GM19328 (cell line): Measurements from ENCODE around the gene TFEB.

Experiments
- ATAC-seq: cut with Tn5 transposase; IDR thresholded peaks from one replicate; pipeline ENCODE4 v1.9.1; 2021; ENCODE audit warnings: mild to moderate bottlenecking, moderate library complexity; ENCODE audit not compliant: unreplicated experiment

The TFEB gene

DNA sequence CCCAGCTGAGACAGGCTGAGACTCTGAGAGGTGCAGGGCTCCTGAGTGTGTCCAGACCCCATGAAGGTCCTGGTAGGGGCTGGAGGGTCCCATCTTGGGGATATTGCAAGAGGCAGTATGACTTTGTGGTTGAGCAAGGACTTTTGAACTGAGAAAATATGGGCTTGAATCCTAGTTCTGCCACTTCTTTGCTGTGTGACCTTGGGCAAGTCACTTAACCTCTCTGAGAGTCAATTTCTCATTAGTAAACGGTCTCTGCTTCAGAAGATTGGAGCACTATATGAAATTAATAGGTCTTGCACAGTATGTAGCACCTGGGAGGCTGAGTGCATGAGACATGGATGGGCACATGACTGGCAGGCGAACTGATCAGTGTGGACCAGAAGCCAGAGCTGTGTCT lies 42.7 kb downstream of the TFEB start:
- no peak for ATAC-seq

- ATAC-seq, result no peak
These were observed 43.2 kb downstream of the TFEB start for GRCh38 chr6:41692080-41692675.

- no peak for ATAC-seq
These were observed 43.9 kb downstream of the TFEB start for GRCh38 chr6:41691426-41692079.

DNA sequence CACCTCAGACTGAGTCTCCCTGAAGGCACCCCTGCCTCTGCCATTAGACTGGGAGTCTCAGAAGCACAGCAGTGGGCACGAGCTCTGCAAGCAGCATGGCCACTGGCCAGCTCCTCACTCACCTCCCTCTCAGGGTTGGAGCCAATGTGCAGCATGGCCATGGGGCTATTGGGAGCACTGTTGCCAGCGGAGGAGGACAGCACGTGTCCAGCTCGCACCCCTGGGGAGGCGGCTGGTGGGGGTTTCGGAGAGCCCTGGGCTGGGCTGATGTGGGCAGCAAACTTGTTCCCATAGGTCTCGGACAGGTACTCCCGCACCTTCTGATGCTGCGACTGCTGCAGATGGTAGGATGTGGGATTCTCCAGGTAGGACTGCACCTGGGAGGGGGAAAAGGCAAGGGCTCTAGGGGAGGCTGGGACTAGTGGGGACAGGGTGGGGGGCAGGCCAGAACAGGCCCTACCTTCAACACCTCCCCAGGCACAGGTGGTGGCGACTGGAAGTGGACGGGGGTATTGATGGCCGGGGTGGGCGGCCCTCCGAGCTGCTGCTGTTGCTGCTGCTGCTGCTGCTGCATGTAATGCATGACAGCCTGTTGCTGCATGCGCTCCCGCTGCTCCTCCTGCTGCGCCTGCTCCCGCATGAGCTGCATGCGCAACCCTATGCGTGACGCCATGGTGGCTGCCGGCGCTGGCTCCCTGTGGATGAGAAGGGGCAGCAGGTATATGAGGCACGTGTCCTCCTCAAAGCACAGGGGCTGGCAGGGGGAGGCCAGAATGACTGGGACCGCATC lies 44.7 kb downstream of the TFEB start:
- no peak for ATAC-seq

- ATAC-seq, result no peak
These were observed 46.0 kb downstream of the TFEB start for GRCh38 chr6:41689171-41690008.

DNA sequence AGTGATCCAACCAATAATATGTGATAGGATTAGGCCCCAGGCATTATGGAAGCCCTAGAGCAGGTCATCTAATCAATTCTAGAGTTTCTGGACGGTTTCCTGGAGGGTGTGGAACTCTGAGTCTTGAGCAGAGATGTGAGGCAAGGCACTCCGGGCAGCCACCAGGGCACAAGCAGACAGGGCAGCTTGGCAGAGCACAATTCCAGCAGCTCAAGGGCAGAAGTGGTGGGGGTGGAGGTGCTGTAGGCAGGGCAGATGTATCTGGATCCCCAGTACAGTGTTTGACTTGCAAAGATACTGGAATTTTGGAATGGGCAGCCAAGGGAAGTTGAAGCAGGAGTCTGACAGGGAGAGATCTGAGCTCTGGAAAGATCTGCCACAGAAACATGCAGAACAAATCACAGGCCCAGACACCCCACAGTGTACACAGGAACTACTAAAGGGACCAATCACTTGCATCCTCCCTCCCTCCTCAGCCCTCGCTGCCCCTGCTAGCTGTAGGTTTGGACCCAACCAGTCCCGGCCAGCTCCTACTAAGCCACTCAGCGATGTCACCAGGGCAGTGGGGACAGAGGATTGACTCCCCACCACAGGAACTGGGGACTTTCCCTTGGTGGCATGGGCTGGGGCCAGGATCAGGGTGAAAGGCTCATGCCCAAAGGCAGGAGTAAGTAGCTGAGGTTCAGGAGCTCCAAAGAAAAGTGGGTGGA lies 47.0 kb downstream of the TFEB start:
- ATAC-seq, result no peak

GRCh38 chr6:41687501-41688175 lies 47.8 kb downstream of the TFEB start:
- no peak for ATAC-seq

DNA sequence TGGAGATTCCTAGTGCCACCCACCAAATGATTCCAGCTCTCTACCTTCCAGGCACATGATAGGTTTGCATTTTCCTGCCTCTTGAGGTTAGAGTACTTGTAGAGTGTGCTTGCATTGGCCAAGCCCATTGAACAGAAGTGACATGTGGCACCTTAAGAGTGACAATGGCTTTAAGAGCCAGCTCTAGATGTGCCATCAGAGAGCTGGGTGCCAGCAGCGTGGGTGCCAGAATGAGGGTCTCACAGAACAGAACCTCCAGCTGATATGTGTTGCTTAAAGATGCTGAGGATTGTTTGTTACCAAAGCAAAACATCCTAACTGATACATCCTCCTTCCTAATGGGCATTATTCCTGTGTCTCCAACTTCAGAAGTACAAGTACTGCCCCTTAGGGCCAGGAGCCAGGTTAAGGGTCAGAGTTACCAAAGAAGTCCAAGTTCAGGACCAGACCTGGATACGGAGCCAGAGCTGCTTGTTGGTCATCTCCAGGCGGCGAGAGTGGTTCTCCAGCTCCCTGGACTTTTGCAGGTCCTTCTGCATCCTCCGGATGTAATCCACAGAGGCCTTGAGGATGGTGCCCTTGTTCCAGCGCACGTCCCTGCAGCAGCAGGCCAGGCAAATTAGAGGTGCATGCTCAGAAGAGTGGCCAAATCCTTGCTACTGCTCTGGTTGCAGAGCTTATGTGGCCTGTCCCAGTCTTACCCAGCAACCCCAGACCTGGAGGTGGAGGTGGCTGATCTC lies 49.6 kb downstream of the TFEB start:
- ATAC-seq, result no peak

DNA sequence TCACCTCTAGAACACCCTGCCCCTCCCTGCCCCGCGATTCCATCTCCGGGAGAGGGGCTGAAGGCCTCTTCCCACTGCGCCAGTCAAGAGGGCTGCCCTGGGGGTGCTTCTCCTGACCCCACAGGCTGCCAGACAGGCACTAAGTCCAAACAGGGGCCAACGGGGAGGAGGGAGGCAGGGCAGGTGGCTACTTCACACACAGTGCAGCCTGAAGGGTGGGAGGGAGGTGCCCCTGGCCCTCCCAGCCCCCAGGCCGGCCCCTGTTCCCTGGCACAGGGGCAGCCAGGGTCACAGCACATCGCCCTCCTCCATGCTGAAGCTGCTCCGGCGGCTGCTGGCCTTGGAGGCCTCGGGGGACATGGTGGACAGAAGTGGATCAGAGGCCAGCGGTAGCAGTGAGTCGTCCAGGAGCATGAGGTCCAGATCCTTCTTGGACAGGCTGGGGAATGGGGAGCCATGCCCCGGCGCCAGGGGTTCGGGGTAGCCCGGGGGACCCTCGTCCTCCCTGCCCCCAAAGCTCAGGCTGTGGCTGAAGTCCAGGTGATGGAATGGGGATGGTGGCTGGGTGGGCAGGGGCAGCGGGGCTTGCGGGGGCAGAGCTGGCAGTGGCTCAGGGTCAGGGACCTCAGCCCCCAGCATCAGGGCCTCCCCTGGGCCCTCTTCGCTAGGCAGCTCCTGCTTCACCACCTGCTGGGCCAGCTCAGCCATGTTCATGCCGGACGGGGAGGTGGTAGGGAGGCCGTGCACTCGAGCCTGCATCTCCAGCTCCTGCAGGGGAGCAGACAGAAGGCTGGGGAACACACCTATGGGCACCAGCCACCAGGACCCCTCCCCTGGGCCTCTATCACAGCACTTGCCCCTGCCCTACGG lies 50.9 kb downstream of the TFEB start:
- no peak for ATAC-seq

GRCh38 chr6:41683523-41684310 lies 51.7 kb downstream of the TFEB start:
- ATAC-seq, result peak; percentile 55

DNA sequence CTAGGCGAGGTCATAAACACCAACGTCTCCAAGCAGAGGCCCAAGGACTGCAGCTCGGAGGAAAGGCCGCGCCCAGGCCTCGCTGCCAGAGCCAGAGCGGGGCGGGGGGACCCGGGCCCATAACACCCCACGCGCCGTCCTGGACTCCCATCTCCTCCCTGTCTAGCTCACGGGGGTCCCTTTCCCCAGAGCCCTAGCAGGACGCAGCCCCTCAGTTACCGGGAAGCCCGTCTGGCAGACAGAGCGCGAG lies 52.2 kb downstream of the TFEB start:
- no peak for ATAC-seq

GRCh38 chr6:41682497-41683272 lies 52.7 kb downstream of the TFEB start:
- ATAC-seq, result no peak

GRCh38 chr6:41682056-41682477 lies 53.3 kb downstream of the TFEB start:
- no peak for ATAC-seq

- ATAC-seq, result no peak
These were observed 55.0 kb downstream of the TFEB start for GRCh38 chr6:41680182-41680965.

- ATAC-seq, result no peak
These were observed 55.7 kb downstream of the TFEB start for GRCh38 chr6:41679696-41680095.

DNA sequence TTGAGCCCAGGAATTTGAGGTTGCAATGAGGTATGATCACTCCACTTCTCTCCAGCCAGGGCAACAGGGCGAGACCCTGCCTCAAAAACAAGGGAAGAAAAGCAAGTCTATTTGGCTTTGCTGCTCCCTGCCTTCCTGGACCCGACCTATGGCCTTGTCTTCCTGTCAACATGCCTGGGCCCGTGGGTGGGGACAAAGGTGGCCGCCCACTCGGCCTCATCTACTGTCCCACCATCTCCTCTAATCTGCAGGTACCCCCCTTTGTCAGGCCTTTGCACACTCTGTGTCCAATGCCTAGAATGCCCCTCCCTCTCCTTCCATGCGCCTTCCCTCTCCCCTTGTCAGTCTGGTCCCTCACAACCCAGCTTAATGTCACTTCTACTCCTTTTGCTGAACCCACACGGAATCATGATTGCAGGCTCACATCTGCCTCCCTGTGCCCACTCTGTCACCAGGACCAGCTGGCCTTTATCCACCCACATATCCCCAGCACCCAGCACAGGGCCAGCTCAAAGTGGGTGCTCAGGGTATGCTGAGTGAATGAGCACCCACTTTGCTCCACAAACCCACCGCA lies 56.8 kb downstream of the TFEB start:
- ATAC-seq, result no peak
